ENCODE measurements around the gene POLR2J3. TPM values are rescaled to one million over a fixed set of nuclear protein-coding genes. Genes with fewer than 3 reads are reported as not detected.
"Not testable (repeated sequence)": the region's sequence is repeated elsewhere in the genome, so short reads cannot be mapped to it uniquely, and the experiment has no call there.

POLR2J3 gene
- total RNA-seq, 2 experiments from 2014 or later, result 53.2 to 53.8 TPM

DNA sequence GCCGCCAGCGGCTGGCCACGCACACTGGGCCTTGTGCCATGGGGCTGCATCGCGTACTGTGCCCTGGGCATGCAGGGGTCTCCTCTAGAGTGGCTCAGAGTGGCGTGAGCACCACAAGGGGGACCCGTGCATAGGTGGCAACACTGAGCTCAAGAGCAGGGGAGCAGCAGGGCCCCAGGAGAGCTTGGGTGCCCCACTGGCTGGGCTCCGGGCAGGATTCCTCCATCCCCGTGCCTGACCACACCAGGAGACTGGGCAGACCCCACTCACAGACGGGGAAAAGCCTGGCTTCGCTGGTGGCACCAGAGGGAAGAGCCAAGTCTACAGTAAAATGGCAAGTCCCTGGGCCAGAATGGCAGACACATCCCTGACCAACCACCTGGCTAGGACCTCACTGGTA is 3.8 kb downstream of the POLR2J3 start:
- DNase-seq; H3K4me1 Mint-ChIP-seq; CTCF ChIA-PET; H3K4me3 Mint-ChIP-seq; POLR2A ChIA-PET; H3K36me3 Mint-ChIP-seq (ENCODE audit: low read depth); H3K27me3 Mint-ChIP-seq; H3K27ac Mint-ChIP-seq; H3K9me3 Mint-ChIP-seq: not testable (repeated sequence)

DNA sequence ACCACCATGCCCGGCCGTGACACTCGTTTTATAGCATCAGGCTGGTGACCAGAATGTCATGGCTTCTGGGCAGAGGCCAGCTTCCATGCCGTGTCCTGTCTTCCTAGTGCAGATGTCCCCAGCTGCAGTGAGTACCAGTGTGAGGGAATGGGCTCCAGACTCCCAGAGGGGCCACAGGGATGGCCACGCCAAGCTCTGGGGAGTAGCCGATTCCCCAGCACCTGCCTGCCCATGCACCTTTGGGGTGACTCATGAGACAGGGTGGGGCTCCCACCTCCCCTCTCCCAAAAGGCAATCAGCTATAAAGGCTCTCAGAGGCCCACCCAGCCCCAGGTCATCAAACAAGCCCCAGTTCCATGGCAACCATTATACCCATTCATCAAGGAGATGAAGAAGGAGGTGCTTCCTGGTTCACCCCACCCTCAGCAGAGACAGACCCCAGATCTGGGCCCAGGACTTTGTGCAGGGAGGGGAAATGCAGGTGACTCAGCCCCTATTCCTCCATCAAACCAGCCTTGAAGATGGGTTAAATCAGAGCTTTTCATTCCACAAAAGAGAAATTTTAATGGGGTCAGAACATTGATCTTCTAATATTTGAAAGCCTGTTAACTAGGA is 21.5 kb downstream of the POLR2J3 start, which contains the start of gene SPDYE2:
Gene SPDYE2, plus strand, starts transcription at position 419 of the 615 bp plus-strand sequence. CDS start 2,030 bp downstream, outside the sequence.
- H3K4me1 Mint-ChIP-seq; DNase-seq; H3K9me3 Mint-ChIP-seq; H3K27ac Mint-ChIP-seq; H3K27me3 Mint-ChIP-seq; H3K36me3 Mint-ChIP-seq (ENCODE audit: low read depth); H3K4me3 Mint-ChIP-seq; POLR2A ChIA-PET; CTCF ChIA-PET: not testable (repeated sequence)

DNA sequence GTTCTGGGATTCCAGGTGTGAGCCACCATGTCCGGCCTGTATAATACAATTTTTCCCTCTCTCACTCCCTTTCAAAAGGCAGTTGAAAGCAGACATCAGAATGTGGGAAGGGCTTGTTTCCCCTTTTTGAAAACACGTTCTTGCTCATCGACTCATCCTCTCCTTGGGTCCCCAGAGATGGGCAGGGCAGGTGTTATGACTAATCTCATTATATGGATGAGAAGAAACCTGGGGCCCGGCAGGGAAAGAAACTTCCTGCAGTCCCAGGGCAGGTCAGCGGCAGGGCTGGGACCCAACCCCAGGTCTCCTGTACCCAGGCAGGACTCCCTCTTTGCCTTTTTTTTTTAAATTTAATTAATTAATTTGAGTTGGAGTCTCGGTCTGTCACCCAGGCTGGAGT is 26.0 kb downstream of the POLR2J3 start:
- H3K36me3 Mint-ChIP-seq (ENCODE audit: low read depth); H3K9me3 Mint-ChIP-seq; H3K27me3 Mint-ChIP-seq; H3K4me3 Mint-ChIP-seq; H3K4me1 Mint-ChIP-seq; DNase-seq; H3K27ac Mint-ChIP-seq; POLR2A ChIA-PET; CTCF ChIA-PET: not testable (repeated sequence)

DNA sequence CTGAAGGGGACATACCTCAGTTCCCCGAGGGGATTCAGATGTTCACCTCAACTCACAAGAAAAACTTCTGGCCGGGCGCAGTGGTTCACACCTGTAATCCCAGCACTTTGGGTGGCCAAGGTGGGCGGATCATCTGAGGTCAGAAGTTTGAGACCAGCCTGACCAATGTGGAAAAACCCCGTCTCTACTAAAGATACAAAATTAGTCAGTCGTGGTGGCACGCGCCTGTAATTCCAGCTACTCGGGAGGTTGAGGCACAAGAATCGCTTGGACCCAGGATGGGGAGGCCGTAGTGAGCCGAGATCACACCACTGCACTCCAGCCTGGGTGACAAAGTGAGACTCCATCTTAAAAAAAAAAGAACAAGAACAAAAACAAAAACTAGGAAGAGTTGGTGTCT is 27.1 kb downstream of the POLR2J3 start:
- H3K36me3 Mint-ChIP-seq (ENCODE audit: low read depth); DNase-seq; H3K27ac Mint-ChIP-seq; POLR2A ChIA-PET; CTCF ChIA-PET; H3K4me1 Mint-ChIP-seq; H3K4me3 Mint-ChIP-seq; H3K27me3 Mint-ChIP-seq; H3K9me3 Mint-ChIP-seq: not testable (repeated sequence)

DNA sequence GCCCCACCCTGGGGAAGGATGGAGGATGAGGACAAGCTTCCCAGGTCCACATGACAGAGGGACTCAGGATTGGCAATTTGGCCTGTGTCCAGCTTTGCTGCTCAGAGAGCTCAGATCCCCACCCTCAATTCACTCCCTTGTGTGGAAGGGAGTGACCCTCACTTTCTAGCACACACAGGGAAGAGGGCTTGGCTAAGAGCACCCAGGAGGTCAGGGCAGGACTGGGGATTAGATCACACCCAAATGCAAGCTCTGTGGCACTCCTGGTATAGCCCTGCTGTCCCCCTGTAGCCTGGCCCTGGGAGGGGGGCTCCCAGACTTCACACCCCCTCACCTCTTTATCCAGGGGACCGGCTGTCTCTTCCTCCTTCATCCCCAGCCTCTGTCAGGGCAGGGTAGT is 28.0 kb downstream of the POLR2J3 start:
- H3K36me3 Mint-ChIP-seq (ENCODE audit: low read depth), result not testable (repeated sequence)

DNA sequence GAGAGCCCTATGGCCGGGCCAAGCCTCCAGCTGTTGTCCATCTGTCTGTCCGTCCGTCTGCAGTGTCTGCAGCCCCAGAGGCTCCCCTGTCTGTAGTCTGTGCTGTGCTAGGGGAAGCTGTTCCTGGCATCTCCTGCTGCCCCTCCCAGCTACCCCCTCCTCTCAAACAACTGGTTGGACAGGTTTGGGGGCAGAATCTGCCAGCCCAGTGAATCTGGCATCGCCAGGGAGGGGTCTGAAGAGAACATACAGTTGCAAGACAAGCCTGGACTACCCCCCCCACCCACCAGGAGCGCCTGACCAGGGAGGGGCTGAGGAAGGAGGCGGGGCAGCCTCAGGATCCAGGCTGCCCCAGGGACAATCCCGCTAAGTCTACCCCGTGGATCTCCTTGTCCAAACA is 28.8 kb downstream of the POLR2J3 start, which contains the start of gene UPK3BL2:
Gene UPK3BL2, minus strand, starts transcription at position 101 of the 400 bp plus-strand sequence. Its CDS starts 60 bp downstream, at position 41.
- DNase-seq; H3K27ac Mint-ChIP-seq; H3K27me3 Mint-ChIP-seq; POLR2A ChIA-PET; H3K36me3 Mint-ChIP-seq (ENCODE audit: low read depth); CTCF ChIA-PET; H3K4me3 Mint-ChIP-seq; H3K9me3 Mint-ChIP-seq; H3K4me1 Mint-ChIP-seq: not testable (repeated sequence)

More for the DNA sequence above, 28.0 kb downstream of the POLR2J3 start:
- POLR2A ChIA-PET, H3K27ac Mint-ChIP-seq, H3K27me3 Mint-ChIP-seq, CTCF ChIA-PET, DNase-seq, H3K4me1 Mint-ChIP-seq, H3K4me3 Mint-ChIP-seq, H3K9me3 Mint-ChIP-seq: not testable (repeated sequence)

DNA sequence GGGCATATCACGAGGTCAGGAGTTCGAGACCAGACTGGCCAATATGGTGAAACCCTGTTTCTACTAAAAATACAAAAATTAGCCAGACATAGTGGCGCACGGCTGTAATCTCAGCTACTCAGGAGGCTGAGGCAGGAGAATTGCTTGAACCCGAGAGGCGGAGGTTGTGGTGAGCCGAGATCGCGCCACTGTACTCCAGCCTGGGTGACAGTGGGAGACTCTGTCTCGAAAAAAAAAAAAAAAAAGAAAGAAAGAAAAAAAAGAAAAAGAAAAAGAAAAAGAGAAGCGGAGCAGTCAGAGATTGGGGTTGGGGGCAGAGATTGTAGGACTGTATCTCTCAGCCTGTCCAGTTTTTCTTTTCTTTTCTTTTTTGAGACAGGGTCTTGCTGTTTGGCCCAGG is 29.6 kb downstream of the POLR2J3 start:
- H3K27me3 Mint-ChIP-seq; H3K9me3 Mint-ChIP-seq; POLR2A ChIA-PET; CTCF ChIA-PET; H3K4me1 Mint-ChIP-seq; H3K27ac Mint-ChIP-seq; DNase-seq; H3K36me3 Mint-ChIP-seq (ENCODE audit: low read depth); H3K4me3 Mint-ChIP-seq: not testable (repeated sequence)

DNA sequence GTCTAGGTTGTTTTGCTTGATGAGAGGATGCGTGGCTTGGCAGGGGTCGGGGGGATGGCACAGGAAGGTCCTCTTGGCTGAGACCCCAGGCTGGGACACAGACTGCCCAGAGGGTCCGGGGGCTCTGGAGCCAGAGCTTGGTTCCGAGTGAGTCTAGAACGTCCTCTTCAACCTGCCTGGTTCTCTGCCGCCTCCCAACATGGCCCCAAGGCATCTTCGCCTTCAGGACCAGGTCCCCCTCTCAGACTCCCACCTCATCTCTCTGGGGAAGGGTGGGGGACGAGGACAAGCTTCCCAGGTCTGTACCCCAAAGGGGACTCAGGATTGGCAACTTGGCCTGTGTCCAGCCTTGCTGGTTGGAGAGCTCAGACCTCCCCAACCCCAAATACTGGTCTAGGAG is 30.3 kb downstream of the POLR2J3 start:
- not testable (repeated sequence) for H3K36me3 Mint-ChIP-seq (ENCODE audit: low read depth)

DNA sequence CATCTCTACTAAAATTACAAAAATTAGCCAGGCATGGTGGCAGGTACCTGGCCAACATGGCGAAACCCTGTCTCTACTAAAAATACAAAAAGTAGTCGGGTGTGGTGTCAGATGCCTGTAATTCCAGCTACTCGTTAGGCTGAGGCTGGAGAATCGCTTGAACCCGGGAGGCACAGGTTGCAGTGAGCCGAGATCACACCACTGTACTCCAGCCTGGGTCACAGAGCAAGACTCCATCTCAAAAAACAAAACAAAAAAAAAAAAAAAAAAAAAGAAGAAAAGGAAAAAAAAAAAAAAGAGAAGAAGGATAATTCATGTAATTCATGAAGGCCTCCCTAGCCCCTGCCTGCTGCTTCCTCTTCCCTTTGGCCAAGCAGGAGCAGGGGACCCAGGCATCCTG is 31.8 kb downstream of the POLR2J3 start:
- CTCF ChIA-PET, POLR2A ChIA-PET, H3K4me1 Mint-ChIP-seq: not testable (repeated sequence)

More for the DNA sequence above, 30.3 kb downstream of the POLR2J3 start:
- H3K4me1 Mint-ChIP-seq, H3K9me3 Mint-ChIP-seq, H3K27ac Mint-ChIP-seq, H3K27me3 Mint-ChIP-seq, CTCF ChIA-PET, DNase-seq, H3K4me3 Mint-ChIP-seq, POLR2A ChIA-PET: not testable (repeated sequence)

DNA sequence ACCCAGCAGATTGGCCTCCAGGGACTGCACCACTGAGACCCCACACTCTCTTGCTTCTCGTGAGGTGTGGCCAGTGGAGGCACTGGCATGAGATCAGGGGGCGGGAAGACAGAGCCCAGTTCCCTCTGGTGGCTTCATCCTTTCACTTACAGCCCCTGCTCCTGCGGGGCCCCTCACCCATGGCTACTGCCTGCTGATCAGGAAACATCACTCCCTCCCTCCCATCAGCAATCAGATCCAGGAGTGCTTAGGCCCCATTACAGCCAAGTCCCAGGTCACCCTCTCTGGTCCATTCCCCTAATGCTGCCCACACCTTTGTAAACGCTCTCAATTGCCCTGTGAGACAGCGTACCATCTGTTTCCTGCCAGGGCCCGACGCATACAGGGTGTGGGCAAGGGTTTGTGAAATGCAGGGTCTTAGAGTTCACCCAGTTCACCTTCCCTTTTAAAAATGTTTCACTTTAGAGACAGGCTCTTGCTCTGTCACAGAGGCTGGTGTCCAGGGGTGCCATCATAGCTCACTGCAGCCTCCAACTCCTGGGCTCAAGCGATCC is 37.2 kb downstream of the POLR2J3 start:
- H3K27ac Mint-ChIP-seq; H3K4me1 Mint-ChIP-seq; H3K36me3 Mint-ChIP-seq (ENCODE audit: low read depth); DNase-seq; POLR2A ChIA-PET; H3K9me3 Mint-ChIP-seq; H3K4me3 Mint-ChIP-seq; H3K27me3 Mint-ChIP-seq; CTCF ChIA-PET: not testable (repeated sequence)

More for the DNA sequence above, 31.8 kb downstream of the POLR2J3 start:
- not testable (repeated sequence) for H3K4me3 Mint-ChIP-seq; H3K9me3 Mint-ChIP-seq; H3K27me3 Mint-ChIP-seq; DNase-seq; H3K36me3 Mint-ChIP-seq (ENCODE audit: low read depth); H3K27ac Mint-ChIP-seq

DNA sequence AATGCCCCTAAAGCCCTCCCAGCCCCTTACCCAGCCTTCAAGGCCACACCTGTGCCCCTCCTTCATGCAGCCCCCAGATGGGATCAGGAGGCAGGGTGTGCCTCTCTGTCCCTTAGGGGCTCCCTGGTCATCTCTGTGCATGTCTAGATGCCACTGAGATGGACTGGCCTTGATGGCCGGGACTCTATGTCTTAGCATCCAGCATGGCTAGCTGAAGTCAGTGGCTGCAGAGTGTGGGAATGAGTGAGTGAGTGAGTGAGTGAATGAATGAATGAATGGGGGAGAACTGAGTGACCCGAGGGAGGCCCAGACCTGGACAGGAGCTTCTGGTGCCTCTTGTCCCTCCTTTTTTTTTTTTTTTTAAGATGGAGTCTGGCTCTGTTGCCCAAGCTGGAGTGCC is 40.3 kb downstream of the POLR2J3 start:
- DNase-seq; H3K4me1 Mint-ChIP-seq; H3K9me3 Mint-ChIP-seq; H3K4me3 Mint-ChIP-seq; CTCF ChIA-PET; POLR2A ChIA-PET; H3K27me3 Mint-ChIP-seq; H3K36me3 Mint-ChIP-seq (ENCODE audit: low read depth); H3K27ac Mint-ChIP-seq: not testable (repeated sequence)

DNA sequence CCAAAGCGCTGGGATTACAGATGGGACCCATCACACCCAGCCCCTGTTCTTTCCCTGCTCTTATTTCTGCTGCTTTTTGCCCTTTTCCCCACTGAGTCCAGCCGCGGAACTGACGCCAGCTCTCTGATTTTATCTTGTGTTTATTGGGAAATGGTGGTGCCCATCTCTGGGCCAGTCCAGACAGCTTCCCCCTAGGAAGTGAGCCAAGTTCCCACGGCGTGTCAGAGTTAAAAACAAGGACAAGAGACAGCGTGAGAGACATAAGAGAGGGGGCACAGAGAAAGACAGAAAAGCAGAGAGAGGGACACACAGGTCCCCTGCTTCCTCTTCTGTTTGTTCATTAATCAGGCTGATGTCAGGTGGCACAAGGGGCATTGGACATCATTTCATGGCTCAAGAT is 40.8 kb downstream of the POLR2J3 start:
- POLR2A ChIA-PET, H3K27ac Mint-ChIP-seq: not testable (repeated sequence)

DNA sequence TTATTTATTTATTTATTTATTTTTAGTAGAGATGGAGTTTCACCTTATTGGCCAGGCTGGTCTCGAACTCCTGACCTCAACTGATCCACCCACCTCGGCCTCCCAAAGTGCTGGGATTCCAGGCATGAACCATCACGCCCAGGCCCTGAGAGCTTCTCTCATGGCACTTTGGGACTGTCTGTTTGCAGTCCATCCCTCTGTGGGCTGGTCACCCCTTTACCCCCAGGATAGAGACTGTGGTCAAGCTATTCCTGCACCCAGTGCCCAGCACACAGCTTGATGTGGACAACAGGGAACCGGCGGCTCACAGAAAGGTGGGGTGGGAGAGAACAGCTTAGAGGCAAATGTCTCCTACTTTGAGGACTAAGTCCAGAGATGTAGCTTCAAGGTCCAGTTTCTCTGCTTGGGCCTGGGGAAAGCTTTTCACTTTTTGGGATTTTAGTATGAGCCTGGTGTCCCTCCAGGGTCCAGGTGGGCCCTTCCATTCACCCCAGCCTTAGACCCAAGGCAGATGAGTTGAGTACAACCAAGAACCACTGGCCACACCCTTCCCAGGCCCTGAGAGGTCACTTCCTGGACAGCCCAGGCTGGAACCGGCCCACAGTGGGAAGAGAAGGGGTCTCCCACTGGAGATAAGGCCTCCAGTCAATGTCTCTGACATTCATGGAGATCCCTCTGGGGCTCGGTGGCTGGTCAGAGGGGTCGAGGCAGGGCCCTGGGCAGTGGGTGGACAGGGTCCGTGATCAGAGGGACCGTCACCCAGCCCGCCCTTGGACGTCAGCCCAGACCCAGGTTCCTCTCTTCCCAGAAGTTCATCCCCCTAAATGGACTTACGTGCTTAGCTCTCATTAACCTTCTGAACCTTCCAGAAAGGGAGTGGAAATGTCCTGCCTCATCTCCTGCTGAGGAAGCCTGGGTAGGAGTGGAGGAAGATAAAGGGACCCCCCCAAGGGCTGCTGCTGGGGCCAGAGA is 44.3 kb downstream of the POLR2J3 start:
- H3K36me3 Mint-ChIP-seq (ENCODE audit: low read depth); H3K4me3 Mint-ChIP-seq; H3K27ac Mint-ChIP-seq; DNase-seq; H3K27me3 Mint-ChIP-seq; CTCF ChIA-PET; H3K9me3 Mint-ChIP-seq; POLR2A ChIA-PET; H3K4me1 Mint-ChIP-seq: not testable (repeated sequence)

More for the DNA sequence above, 40.8 kb downstream of the POLR2J3 start:
- H3K9me3 Mint-ChIP-seq; CTCF ChIA-PET; H3K4me3 Mint-ChIP-seq; H3K4me1 Mint-ChIP-seq; DNase-seq; H3K27me3 Mint-ChIP-seq; H3K36me3 Mint-ChIP-seq (ENCODE audit: low read depth): not testable (repeated sequence)
